NCI-H1048 (cell line): Measurements from ENCODE around the gene LHCGR.
"Not testable (repeated sequence)": the region's sequence is repeated elsewhere in the genome, so short reads cannot be mapped to it uniquely, and the experiment has no call there.

ENCODE experiments used
- DNase-seq: peaks from one replicate; lab custom pipeline; 2025; lab: John Stamatoyannopoulos, UW

Gene LHCGR

GRCh38 chr2:48739236-48739635, 16.3 kb downstream of the LHCGR start:
- DNase-seq, result not testable (repeated sequence)

- DNase-seq, result no peak
Measured at GRCh38 chr2:48738806-48739205, 16.7 kb downstream of the LHCGR start.

GRCh38 chr2:48736251-48736650, 19.3 kb downstream of the LHCGR start:
- DNase-seq, result no peak

GRCh38 chr2:48734576-48735303, 20.8 kb downstream of the LHCGR start:
- DNase-seq, result no peak

GRCh38 chr2:48733067-48733503, 22.4 kb downstream of the LHCGR start:
- DNase-seq, result no peak

- DNase-seq, result no peak
Measured at GRCh38 chr2:48728840-48729239, 26.7 kb downstream of the LHCGR start.

- no peak for DNase-seq
Measured at GRCh38 chr2:48728295-48728694, 27.2 kb downstream of the LHCGR start.

- DNase-seq, result no peak
Measured at GRCh38 chr2:48727560-48727959, 28.0 kb downstream of the LHCGR start.

GRCh38 chr2:48725696-48726494, 29.6 kb downstream of the LHCGR start:
- DNase-seq, result no peak

- no peak for DNase-seq
Measured at GRCh38 chr2:48724278-48724677, 31.2 kb downstream of the LHCGR start.

- DNase-seq, result no peak
Measured at GRCh38 chr2:48723129-48723528, 32.4 kb downstream of the LHCGR start.

- DNase-seq, result no peak
Measured at GRCh38 chr2:48722391-48722790, 33.1 kb downstream of the LHCGR start.

GRCh38 chr2:48721158-48721557, 34.4 kb downstream of the LHCGR start:
- no peak for DNase-seq

- DNase-seq, result no peak
Measured at GRCh38 chr2:48719480-48720177, 35.9 kb downstream of the LHCGR start.

GRCh38 chr2:48717846-48718245, 37.7 kb downstream of the LHCGR start:
- DNase-seq, result no peak

- DNase-seq, result no peak
Measured at GRCh38 chr2:48715956-48716355, 39.6 kb downstream of the LHCGR start.

GRCh38 chr2:48715042-48715899, 40.3 kb downstream of the LHCGR start:
- DNase-seq, result no peak

- no peak for DNase-seq
Measured at GRCh38 chr2:48714245-48714644, 41.3 kb downstream of the LHCGR start.

GRCh38 chr2:48713647-48714046, 41.9 kb downstream of the LHCGR start:
- no peak for DNase-seq

- DNase-seq, result no peak
Measured at GRCh38 chr2:48712151-48712550, 43.4 kb downstream of the LHCGR start.

- no peak for DNase-seq
Measured at GRCh38 chr2:48711343-48711742, 44.2 kb downstream of the LHCGR start.
